ENCODE results near the gene SMAD2. TPM values are rescaled to one million over a fixed set of nuclear protein-coding genes. Genes with fewer than 3 reads are reported as not detected.

SMAD2 gene
- total and polyA plus RNA-seq, 4 donors, result 11.8 to 31.3 (median 22.8) TPM

- WGBS, result 76% methylated on average over 1 of the region's 1 CpG
- no peak for DNase-seq (ENCODE audit: low spot score)
Observed at GRCh38 chr18:47978603-47979002, 48.1 kb upstream of the SMAD2 start.

More at GRCh38 chr18:47978603-47979002, 48.1 kb upstream of the SMAD2 start:
- H3K27me3 ChIP-seq (ENCODE audit: control insufficient read depth in 4 of 4, insufficient read depth in 4 of 4, low read length in 3 of 4), result no peaks in the 10 kb centered on the region
- TF ChIP-seq TAF1 (conservative IDR thresholded peaks at IDR 0.05) (no peak), HNF4G (IDR thresholded peaks at IDR 0.05) (no peak), GABPA (IDR thresholded peaks at IDR 0.05 in 1 of 2, conservative IDR thresholded peaks at IDR 0.05 in 1 of 2) (no peak), ZBTB33 (IDR thresholded peaks at IDR 0.05) (no peak), EGR1 (IDR thresholded peaks at IDR 0.05; ENCODE audit: low read depth in 2 of 2) (no peak), MAX (IDR thresholded peaks at IDR 0.05) (no peak), CTCF (IDR thresholded peaks at IDR 0.05; ENCODE audit: low read depth, low read length, missing input control) (no peak), ATF3 (IDR thresholded peaks at IDR 0.05) (no peak), RXRA (IDR thresholded peaks at IDR 0.05) (no peak), NR2F2 (IDR thresholded peaks at IDR 0.05) (no peak), SP1 (IDR thresholded peaks at IDR 0.05) (no peak), JUND (IDR thresholded peaks at IDR 0.05) (no peak), HNF4A (conservative IDR thresholded peaks at IDR 0.05) (no peak), REST (IDR thresholded peaks at IDR 0.05) (no peak), FOXA2 (IDR thresholded peaks at IDR 0.05) (no peak), FOXA1 (IDR thresholded peaks at IDR 0.05) (no peak), RAD21 (IDR thresholded peaks at IDR 0.05) (no peak), YY1 (IDR thresholded peaks at IDR 0.05) (no peak)
- H3K27ac ChIP-seq (ENCODE audit: low read depth in 1 of 2, low read length in 2 of 2), result no peak overlapping the region
- H3K4me3 ChIP-seq (ENCODE audit: low read depth in 1 of 3, low read length in 3 of 3), result no peak overlapping the region
- H3K9ac ChIP-seq (ENCODE audit: low read depth in 1 of 2, low read length in 2 of 2), result no peak overlapping the region
- no peaks in the 10 kb centered on the region for H3K4me1 ChIP-seq (ENCODE audit: control insufficient read depth in 4 of 4, insufficient read depth in 4 of 4, low read length in 3 of 4)
- no peaks in the 10 kb centered on the region for H3K36me3 ChIP-seq (ENCODE audit: control insufficient read depth in 4 of 4, insufficient read depth in 3 of 4, low read depth in 1 of 4, low read length in 3 of 4)
- H3K9me3 ChIP-seq (ENCODE audit: control insufficient read depth in 4 of 4, low read length in 3 of 4), result no peaks in the 10 kb centered on the region

All from liver (tissue), 9 donors.